Epithelial cell of proximal tubule (primary cell): Measurements from ENCODE around the gene KLHL12. TPM values are rescaled to one million over a fixed set of nuclear protein-coding genes. Genes with fewer than 3 reads are reported as not detected.

Experiments
- DNase-seq: peaks from one replicate; pipeline ENCODE4 v3.0.0-alpha.2; 2011; ENCODE audit warnings: low read depth
- H3K4me3 ChIP-seq: 2 replicates; pipeline ENCODE4 v1.5.1; 2011; ENCODE audit warnings: low read depth, mild to moderate bottlenecking, low read length
- total RNA-seq: library from RNA; depleted of rRNA; stranded (reverse); fragments of >200 nt; gene quantifications from 2 replicates; pipeline ENCODE4 v1.2.3, GENCODE V29; 2015
- TF ChIP-seq, protein P1 (sequence below): conservative IDR thresholded peaks from 2 replicates; pipeline ENCODE4 v1.5.1; 2012; ENCODE audit warnings: low read depth, mild to moderate bottlenecking, low read length

Gene KLHL12
- total RNA-seq, 1 donor from 2014 or later = 25.9 TPM

DNA sequence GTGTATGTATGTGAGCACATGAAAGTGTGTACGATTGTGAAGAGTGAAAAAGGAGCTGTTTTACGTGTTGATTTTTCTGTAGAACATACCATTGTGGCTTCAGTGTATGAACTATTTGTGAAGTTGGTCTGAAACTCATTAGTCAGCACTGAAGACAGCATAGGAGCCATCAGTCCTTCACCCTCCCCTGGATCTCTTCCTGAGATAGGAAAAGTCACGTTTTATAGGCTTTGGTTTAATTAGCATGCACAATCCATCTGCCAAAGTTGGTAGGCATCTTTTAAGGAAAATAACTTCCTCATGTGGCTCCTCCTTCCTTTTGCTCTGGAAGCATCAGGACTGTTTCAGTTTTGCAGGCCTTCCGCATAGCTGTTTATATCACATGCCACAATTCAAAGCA lies 36.6 kb downstream of the KLHL12 start:
- TF ChIP-seq, protein P1, sequence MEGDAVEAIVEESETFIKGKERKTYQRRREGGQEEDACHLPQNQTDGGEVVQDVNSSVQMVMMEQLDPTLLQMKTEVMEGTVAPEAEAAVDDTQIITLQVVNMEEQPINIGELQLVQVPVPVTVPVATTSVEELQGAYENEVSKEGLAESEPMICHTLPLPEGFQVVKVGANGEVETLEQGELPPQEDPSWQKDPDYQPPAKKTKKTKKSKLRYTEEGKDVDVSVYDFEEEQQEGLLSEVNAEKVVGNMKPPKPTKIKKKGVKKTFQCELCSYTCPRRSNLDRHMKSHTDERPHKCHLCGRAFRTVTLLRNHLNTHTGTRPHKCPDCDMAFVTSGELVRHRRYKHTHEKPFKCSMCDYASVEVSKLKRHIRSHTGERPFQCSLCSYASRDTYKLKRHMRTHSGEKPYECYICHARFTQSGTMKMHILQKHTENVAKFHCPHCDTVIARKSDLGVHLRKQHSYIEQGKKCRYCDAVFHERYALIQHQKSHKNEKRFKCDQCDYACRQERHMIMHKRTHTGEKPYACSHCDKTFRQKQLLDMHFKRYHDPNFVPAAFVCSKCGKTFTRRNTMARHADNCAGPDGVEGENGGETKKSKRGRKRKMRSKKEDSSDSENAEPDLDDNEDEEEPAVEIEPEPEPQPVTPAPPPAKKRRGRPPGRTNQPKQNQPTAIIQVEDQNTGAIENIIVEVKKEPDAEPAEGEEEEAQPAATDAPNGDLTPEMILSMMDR = no peak

DNA sequence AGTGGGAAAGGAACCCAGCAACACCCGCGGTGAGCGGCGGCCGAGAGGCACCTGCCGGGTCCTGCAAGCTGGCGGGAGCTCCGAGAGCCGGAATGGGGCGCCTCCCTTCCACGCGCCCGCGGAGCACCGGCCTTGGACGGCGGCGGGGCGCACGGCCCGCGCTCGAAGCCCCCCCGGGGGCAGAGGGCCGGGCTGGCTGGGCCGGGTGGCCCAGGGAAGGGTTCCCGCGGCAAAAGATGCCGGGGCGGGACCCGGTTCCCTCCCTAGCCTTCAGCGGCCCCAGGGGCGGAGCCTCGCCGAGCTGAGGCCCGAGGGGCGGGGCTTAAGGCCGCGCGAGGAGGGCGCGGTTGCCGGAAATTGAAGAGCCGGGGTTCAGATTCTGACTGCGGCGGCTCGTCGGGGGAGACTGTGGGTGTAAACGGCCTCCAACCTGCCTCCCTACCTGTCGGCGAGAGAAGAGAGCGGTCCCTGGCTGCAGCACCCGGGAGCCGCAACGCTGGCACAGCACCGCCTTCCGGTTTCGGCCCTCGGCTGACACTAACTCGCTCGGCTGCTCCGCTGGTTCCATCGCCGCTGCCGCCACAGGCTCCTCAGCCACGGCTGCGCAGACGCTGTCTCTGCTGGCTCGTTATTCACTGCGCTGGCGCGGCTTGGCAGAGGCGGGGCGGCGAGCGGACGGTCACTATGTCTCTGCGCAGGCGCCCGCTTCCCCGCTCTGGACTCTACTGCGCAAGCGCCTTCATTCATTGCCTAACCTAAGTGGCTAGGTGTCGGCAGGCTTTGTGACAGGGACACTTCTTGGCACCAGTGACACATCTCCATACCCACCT lies 38.3 kb downstream of the KLHL12 start, which contains the start of gene RABIF:
Gene RABIF (minus strand): TSS at position 619 of the 830 bp plus-strand sequence. CDS start 51 bp downstream, at position 568.
- peak; percentile 48 for DNase-seq
- H3K4me3 ChIP-seq = peak within 1 kb of the TSS; percentile 90
- TF ChIP-seq, protein P1 = no peak

More for the DNA sequence above, 36.6 kb downstream of the KLHL12 start:
- H3K4me3 ChIP-seq = no peak overlapping the region
- no peak for DNase-seq

DNA sequence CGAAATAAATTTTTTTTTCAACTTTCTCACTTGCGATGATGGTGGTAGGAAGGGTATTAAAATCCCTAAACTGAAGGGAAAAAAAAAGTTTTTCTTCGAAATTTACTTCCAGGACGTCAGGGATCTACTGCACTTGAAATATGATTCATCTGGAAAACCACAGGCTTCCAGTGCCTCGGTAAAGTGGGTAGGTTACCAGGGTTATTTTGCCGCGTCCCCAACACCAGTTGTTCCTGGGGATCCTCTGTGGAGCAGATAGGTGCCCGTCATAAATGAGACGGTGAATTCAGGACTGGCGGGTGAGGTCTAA lies 38.9 kb downstream of the KLHL12 start:
- TF ChIP-seq, protein P1 = no peak
- peak; percentile 7 for DNase-seq
- H3K4me3 ChIP-seq = peak overlapping the region; percentile 90

DNA sequence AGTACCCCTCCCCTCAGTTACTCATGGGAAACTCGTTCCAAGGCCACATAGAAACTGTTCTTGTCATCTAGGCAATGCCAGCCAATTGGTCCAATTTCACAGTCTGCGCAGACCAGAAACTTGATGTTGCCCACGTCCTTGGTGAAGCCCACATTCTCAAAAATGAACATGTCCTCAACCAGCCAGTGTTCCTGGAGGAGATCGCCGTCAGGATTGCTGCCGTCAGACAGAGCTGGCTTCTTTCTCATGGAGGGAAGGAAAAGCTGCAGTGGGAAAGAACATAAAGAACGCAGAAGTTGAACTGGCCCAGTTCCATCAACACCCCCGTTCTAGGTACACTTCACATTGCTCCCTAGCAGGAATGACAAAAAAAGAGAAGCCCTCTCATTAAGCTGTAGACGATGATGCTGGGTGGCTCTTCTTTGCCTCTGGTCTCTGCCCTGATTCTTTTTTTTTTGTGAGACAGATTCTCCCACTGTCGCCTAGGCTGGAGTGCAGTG lies 46.0 kb downstream of the KLHL12 start:
- DNase-seq = no peak
- no peak overlapping the region for H3K4me3 ChIP-seq
- TF ChIP-seq, protein P1 = no peak

DNA sequence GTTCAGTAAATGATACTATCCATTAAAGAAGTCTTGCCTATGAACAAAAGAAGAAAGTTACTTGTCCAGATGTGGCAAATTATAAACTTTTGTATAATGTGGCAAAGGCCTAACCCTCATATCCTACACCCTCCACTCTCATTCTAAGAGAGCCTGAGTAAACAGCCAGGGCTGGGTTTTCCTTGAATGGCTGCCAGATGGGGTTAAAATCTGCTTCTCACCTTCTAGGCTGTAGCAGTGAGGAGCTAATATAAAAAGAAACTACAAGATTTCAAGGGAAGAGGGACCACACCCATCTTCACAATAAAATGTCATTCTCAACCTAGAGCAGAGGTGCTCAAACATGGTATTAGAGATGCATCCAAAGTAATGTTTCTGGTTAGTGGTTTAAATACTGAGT lies 47.0 kb downstream of the KLHL12 start:
- TF ChIP-seq, protein P1 = no peak
- H3K4me3 ChIP-seq = no peak overlapping the region
- DNase-seq = no peak

DNA sequence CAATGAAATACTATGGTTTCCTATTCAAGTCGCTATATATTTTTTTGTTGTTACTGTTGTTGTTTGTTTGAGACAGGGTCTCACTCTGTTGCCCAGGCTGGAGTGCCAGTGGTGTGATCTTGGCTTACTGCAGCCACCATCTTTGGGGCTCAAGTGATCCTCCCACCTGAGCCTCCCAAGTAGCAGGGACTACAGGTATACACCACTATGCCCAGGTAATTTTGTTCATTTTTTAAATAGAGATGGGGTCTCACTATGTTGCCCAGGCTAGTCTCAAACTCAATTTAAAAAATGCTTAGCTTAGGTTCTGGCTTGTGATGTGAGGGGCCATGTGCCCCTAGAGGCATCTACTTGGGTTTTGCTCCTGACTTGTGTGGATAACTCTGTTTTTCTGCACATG lies 47.9 kb downstream of the KLHL12 start:
- H3K4me3 ChIP-seq = no peak overlapping the region
- DNase-seq = no peak
- TF ChIP-seq, protein P1 = no peak

DNA sequence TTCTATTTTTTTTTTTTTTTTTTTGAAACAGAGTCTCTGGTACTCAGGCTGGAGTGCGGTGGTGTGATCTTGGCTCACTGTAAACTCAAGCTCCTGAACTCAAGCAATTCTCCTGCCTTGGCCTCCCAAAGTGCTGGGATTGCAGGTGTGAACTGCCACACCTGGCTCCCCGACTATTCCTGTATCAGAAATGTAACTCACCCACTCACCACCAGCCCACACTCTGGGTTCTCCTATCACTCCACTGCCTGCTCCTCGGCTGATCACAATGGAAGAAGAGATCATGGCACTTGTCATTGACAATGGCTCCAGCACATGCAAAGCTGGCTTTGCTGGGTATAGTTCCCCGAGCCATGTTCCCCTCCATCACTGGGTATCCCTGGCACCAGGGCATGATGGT lies 54.0 kb downstream of the KLHL12 start:
- no peak for DNase-seq
- no peak overlapping the region for H3K4me3 ChIP-seq
- TF ChIP-seq, protein P1 = no peak
